ELF-1 (cell line): ENCODE results near the gene BCCIP.
A peak's percentile ranks its signal among the peaks of the same experiment; 100 is the strongest.

Source experiments
- DNase-seq: peaks from one replicate; pipeline ENCODE4 v3.0.0-alpha.2; 2016; ENCODE audit warnings: low read depth, low spot score

The BCCIP gene

DNA sequence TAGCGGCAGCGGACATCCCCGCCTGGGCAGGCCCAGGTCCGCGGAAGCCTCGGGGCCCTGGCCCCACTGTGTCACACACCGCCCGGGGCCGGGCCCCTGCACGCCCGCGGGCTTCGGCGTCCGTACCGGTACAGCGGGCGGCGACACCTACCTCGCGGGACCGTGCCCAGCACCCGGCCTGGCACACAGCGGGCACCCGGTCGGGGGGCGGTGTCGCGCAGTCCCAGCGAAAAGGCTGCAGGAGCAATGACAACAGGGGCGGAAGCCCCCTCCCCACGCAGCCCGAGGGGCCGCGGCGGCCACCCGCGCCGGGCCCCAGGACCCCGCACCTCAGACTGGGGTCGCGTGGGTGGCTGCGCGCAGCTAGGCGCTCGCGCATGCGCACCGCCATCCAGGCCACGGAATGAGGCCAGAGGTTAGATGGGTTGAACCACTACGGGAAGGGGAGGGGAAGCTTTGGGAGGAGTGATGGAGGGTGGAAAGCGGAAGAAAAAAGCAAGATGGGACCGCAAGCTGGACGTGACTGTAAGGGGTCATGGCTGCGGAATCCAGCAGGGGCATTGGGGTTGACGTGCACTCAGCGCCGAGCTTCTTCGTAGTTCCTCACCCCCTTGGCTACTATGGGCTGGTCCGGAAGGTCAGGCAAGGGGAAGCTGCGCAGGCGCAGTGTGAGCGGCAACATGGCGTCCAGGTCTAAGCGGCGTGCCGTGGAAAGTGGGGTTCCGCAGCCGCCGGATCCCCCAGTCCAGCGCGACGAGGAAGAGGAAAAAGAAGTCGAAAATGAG is at the start of gene BCCIP, which contains the start of gene UROS:
TSS of gene BCCIP (plus strand) at position 669 of the 785 bp plus-strand sequence. CDS start at position 681, 12 bp downstream.
TSS of gene UROS (minus strand) at position 381 of the 785 bp plus-strand sequence. CDS start 6,759 bp downstream, outside the sequence.
- peak; percentile 95 for DNase-seq

DNA sequence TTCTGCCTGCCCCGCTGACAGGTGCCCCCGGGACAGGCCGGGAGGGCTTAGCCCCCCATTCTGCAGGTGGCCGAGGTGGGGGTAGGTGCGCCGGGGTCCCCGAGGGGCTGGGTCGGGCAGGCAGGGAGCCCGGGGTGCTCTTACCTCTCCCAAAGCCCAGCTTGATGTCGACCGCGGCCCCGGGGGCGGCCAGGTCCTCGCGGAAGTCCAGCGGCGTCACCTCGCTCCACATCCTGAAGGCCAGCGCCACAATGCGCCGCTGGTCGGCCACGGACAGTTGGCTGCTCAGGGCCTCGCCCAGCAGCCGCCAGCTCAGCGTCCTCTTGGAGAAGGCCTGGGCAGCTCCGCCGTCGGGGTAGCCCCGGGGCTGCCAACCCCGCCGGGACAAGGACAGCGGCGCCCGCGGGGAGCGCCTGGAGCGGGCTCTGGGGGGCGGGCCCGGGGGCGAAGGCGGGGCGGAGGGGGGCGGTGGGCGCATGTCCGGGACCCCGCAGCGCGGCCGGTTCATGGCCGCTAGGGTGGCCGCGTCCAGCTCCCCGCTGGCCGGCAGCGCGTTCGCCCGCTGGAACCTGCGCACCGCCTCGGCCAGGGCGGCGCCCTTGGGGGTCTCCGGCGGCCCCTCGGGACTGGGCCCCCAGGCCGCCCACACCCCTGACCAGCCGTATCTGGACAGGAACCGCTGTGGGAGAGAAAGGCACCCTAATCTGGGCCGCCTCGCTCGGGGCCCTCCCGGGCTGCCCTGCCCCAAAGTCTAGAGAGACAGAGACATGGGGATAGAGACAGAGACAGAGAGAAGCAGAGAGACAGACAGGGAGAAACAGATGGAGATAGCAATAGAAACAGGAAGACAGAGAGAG is 49.4 kb upstream of the BCCIP start:
- no peak for DNase-seq

DNA sequence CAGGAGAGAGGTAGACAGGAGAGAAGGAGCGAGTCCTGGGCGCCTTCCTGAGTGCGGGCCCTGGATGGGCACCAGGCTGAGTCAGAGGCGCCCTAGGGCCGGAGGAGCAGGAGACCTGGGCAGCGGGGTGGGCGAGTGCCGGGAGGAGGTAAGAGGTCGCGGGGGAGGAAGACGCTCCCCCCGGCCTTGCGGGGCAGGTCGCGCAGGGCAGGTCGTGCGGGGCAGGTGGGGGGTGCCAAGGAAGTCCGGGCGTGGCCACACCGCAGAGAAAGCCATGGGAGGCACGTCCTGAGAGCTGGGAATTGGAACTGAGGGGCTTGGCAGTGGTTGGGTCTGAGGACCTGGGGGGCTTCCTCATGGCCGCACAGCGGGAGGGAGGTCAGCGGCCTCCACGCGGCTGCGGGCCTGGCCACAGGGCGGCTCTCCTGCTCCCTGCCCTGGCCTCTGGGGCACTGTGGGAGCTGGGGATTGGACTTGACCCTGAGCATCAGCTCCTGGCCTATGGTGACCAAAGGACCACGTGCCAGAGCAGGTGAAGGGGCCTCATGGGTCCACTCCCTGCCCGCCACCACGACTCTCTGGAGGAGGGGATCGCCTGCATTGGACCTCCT is 48.7 kb upstream of the BCCIP start:
- no peak for DNase-seq

DNA sequence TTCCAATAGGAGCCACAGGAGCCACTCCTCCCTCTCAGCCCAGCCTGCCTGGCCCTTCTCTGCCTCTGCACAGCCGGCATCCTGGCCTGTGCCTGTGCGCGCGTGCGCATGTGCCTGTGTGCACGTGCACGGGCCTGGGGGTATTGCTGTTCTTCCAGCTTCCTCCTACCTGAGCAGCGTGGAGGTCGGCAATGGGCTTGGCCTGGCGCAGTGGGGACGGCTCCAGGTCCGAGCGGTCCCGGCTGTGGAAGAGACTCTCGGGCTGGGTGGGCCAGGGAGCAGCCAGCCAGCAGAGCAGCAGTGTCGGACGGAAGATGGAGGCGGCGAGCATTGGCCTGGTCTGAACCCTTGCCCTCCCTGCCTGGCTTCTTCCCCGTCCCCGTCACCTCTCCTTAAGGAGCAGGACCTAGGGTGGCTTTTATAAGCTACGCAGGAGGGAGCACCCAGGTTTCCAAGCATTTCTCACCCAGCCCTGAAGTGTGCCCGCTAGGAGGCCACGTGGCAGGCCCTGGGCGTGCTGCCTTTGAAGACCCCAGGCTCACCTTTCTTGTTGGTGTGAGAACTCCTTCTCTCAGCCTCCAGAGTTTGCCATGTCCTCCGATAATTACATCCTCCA is 47.7 kb upstream of the BCCIP start, which contains the start of gene MMP21:
TSS of gene MMP21 (minus strand) at position 331 of the 616 bp plus-strand sequence. CDS start at position 331, 0 bp downstream.
- DNase-seq = no peak

DNA sequence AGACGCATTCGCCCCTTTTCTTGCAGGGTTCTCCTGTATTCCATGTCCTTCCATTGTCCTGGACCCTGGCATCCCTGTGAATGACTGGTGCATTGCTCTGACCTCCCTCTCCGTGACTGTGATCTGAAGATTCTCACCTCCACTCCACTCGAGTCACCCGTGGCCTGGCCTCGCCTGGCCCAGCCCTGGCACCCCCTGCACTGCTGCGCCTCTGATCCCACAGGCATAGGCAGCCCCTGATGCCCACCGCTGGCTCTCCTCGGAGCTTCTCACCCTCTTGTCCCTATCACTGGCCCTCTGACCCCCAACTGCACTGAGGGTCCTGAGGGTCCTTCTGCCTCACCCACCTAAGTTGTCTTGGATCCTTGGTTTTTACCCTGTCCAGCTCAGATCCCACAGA is 45.5 kb upstream of the BCCIP start:
- no peak for DNase-seq

DNA sequence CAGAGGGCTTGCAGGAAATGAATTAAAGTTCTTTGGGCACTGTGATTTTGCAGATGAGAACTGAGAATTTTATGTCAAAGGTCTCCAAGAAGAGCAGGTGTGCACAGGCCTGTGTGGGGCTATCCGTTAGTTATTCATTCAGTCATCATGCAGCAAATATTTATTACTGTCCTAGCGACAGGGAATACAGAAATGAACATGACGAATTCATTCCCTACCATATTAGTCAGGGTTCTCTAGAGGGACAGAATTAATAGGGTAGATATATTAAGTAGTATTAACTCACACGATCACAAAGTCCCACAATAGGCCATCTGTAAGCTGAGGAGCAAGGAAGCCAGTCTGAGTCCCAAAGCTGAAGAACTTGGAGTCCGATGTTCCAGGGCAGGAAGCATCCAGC is 44.8 kb upstream of the BCCIP start:
- DNase-seq = no peak

DNA sequence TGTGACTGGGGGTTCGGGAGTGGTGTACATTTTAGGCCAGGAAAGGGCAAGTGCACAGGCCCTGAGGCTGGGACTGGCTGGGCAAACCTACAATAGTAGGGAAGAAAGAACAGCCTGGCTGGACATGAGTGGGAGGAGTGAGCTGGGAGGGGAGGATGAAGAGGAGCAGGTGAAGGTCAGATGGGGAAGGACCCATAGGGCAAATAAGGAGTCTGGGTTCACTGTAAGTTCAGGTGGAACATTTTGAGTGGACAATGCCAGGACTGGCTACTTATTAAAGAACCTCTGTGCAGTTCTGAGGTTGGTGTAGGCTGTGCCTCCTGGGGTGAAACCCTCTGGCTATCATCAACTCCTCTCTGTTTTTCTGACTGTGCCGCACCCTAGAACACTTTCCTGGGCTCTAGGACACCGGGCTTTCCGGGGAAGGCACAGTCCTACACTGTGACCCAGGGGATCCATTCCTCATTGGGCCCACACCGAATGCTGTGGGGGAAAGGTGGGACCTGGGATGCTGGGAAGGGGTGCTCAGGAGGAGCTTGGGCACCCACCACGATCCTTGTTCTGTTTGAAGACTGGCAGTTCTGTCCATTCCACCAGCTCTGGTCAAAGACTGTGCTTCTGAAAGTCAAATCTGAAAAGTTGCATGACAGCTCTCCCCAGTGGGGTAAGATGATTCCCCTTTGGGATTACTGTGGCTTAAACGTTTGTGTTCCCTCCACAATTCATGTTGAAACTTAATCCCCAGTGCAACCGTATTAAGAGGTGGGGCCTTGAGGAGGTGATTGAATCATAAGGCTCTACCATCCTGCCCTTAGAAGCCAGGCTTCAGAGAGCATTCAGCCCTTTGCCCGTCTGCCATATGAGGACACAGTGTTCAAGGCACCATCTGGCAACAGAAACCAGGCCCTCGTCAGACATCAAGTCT is 43.7 kb upstream of the BCCIP start:
- no peak for DNase-seq

DNA sequence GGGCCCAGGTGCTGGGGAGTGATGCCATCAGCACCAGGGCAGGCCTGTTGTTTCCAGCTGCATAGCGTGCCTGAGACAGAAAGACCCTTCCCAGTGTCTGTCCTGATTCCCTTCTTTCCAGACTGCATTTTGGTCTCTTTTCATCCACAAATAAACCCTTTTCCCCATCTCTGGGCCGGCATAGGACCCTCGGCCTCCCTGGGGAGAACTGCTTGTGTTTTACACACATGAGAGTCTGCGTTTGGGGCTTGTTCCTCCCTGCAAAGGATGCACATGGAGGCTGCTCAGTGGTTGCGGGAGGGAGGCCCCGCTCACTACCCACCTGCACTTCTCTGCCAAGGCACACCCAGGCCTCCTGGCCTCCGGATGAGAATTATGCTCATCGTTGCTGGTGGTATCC is 42.0 kb upstream of the BCCIP start:
- DNase-seq = no peak

DNA sequence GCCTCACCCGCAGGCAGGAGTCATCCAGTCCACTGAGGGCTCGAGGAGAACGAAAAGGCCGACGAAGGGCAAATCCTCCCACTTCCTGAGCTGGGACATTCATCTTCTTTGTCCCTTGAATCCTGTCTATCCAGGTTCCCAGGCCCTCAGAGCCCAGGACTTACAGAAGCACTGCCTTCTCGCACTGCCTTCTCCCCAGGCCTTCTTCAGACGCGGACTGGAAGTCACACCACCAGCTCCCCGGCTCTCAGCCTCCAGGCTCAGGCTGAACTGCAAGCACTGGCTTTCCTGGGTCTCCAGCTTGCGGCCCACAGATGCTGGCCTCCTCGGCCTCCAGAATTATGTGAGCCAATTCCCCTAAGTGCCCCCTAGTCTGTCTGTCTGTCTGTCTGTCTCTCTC is 41.3 kb upstream of the BCCIP start:
- no peak for DNase-seq

DNA sequence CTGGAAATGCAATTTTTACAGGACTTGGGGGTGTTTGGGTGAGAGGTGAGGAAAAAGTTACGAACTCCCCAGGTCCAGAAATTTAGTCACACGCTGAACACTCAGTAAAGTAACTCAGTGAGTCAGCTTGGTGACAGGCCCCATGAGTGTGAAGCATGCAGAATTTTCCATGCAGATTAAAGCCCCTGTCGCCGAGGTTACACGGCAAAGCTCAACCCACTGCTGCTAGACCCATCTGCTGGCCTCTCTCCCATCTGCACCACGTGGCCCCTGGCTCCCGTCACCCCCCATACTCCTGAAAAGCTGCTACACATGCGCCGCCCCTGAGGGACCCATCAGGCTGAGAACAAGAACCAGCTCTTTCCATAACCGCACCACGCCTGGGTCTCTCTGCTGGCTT is 40.7 kb upstream of the BCCIP start:
- DNase-seq = no peak

DNA sequence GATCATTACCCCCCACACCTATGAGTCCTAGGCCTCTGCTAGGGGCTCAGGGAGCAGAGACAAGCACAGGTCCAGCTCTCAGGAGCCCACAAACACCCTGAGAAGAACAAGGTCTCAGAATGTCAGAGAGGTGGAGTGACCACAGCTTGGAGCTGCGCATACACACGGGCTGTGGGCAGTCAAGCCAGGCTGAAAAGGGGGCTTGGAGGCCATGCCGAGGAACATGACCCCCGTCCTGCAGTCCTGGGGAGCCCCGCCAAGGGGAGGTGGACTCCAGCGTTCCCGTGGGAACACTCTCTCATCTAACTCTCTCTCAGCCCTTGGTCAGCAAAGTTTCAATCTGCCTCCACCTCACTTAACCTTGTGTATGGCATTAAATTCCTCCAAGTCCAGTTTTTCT is 39.9 kb upstream of the BCCIP start:
- no peak for DNase-seq

DNA sequence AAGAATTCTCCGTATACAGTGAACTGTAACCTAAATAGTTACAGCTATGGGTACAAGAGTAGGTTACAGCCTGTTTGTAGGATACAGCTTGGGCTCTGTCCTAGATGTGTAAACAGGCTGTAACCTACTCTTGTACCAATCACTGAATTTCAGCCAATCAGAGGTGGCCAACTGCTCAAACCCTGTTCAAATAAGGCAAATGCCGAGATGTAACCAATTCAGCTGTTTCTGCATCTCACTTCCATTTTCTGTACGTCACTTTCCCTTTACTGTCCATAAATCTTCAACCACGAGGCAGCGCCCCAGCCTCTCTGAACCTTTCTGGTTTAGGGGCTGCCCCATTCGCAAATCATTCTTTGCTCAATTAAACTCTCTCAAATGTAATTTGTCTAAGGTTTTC is 39.4 kb upstream of the BCCIP start:
- no peak for DNase-seq

DNA sequence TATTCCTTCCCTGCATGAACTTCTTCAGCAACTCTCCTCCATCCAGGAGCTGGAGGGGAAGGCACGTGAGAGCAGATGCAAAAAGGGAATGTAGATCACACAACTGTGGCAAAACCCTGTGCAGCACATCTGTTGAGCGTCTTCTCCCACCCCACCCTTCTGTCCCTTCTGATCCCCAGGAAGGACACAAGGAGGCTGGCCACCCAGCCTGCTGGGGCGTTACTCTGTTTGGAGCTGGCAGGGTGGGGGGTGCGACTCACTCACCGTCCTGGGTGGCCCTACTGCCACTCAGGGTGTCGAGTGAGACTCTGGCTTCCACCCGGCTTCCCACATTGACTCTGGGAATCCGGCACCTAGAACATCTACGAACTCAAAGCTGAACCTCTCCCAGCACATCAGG is 37.6 kb upstream of the BCCIP start:
- DNase-seq = no peak

DNA sequence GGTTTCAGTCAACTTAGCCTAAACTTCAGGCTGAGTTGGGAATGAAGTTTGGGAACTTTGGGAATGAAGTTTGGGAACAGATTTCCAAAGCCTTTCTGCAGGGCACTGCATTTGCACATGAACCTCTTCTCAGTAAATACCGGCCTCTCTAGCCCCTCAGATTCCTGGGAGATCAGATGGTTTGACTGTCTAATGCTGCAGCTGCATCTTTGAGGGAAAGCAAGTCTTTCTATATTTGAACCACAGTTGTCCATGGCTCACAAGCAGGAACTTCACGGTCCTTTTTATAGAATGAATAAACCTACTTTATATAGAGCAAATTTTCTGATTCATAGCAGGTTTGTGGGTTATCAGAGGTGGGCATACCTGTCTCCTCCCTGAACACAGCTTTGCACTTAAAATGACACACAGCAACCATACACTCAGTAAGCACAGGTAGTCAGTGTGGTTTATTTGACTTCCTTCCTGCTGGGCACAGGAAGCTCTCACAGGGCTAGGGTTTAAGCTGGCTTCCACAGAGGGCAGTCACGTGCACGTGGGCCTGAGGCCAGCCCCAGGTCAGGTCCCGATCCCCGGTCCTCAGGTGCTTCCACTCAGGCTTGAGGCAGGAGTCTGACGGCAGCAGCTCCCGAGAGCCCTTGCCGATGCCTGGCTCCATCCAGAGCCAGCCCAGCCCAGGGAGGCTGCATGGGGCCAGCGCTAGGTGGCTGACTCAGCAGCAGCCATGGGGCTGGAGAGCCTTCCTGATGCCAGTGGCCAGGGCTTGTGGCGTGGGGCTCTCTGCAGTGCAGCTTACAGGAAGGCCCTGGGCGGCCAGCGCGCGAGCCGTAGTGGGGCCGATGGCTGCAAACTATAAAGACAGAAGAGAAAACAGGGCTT is 35.0 kb upstream of the BCCIP start:
- DNase-seq = no peak

DNA sequence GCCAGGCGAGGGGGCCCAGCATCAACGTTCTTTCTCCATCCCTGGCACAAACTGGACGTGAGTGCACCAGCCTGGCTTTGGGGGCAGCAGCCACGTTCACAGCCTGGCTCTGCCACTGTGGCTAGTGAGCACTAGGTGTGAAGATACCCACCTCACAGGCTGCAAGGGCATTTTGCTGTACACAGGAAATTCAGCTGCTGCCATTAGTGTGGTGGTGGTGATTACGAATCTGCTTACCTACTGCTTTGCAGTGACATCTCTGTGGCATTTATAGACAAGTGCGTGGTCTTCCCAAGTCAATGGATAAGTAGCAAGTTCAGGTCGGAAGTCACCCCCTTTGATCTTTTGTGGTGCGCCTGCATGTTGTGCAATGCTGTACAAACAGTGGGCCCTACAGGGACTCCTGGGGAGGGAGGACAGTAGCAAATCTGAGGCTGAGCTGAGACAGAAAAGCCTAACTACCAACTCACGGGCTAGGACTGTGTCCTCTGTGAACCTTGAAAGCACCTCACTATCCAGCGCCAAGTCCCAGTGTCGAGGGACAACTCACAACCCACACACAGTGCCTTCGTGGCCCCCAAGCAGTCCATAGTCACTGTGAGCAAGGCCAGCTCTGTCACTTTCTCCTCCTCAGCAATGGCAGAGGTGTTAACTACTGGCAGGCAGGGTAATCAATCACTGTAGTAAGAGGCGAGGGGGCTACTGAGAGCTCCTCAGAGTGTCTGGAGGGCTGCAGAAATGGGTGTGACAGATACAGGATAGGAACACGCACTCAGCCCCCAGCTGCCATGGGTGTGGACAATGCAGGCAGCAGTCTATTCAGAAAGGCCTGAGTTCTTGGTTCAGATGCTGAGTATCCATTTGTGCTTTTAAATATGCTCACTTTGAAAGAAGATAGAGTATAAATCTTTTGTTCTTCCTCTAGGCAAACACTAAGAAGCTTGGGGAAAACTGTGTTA is 30.7 kb upstream of the BCCIP start:
- DNase-seq = no peak

DNA sequence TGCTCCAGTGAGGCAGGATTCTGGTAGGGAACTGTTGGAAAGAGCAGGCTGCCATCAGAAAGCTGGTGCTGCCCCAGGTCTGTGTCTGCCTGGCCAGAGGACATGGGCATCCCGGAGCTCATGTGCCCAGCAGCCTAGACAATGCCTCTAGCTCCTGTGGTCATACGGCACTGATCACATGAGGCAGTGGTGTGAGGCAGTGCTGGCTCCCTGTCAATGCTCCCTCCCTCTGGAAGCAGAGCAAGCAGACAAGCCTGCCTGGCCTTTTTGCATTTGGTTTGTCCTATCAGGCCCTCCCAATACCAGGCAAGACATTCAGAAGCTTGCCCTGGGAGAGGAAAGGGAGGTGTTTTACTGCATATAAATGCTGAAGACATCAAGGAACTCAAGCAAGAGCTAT is 28.2 kb upstream of the BCCIP start:
- DNase-seq = no peak

DNA sequence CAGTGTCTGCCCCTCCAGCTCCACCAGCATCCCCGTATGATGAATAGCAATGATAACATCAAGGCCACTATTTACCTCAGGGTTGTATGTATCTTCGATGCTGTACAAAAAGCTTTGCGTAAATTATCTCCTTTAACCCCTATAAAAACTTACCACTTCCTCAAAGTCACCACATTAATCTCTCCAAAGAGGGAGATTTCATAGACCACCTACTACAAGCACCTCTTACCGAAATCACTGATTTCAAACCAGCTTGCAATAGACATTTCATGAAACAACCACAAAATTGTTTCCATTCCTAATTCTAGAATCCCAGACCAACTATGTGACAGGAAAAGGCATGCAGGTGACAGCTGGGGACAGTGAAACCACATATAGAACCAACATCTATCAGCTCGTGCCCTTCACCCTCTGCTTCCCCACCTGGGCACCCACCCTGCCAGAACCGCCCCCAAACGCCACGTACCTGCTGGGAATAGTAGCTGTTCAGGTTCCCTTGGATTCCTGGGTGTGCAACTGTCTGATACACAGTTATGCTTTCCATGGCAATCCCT is 27.6 kb upstream of the BCCIP start:
- DNase-seq = no peak

DNA sequence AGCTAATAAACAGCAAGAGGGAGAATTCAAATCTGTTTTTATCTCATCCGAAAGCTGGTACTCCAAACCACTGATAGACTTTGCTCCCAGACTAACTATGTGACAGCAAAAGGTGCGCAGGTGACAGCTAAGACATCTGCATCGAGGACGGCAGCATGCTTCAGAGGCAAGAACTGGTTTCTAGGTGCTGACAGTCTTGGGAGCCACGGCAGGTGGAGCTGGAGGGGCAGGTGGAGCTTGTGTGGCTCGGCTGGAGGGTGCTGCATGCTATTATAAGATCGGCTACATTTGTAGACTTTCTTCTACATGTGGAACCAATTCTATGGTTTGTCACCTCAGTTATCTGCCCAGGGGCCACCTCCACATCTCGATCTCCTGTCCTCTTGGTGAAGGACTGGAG is 25.9 kb upstream of the BCCIP start:
- DNase-seq = no peak
